Posterior cingulate gyrus (tissue), 11 donors: ENCODE results near the gene SMAD1.

ENCODE experiments used
- DNase-seq, 10 donors: peaks; one replicate each; pipeline versions ENCODE4 v3.0.0 to v3.0.0-alpha.2; 2020 to 2021; ENCODE audit warnings: mixed read lengths in 3 of 10
- intact Hi-C: fragments of 100-400 bp; cut with DNase I; formaldehyde crosslinking; loops from one replicate; pipeline ENCODE4 v1.15.1; 2023

The SMAD1 gene

DNA sequence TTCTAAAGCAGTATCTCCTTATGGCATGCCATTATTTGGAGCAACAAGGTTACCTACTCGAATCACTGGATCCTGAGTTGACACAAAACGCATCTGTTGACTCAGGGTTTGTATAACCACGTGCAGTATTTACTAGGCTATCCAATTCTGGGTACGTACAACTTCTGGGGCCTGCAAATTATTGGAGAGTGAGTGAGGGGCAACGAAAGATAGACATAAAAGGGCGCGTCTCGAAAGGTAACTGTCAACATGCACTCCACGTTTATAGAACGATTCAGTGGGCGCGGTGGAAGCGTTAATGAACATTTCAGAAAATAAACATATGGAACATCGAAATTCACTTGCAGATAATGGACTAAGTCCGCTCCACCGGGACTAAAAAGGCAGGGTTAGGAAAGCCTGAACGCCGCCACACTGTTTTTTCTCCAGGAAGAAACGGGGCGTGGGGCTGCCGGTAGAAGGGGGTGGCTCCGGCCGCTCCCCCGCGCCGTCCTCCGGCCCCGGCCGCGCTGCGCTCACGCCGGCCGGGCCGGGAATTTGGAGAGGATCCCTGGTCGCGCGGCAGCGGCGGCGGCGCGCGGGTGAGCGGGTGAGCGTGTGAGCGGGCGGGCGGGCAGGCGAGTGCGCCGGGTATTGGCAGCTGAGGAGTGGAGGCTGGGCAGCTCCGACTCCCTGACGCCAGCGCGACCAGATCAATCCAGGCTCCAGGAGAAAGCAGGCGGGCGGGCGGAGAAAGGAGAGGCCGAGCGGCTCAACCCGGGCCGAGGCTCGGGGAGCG, at the start of gene SMAD1:
Gene SMAD1, plus strand, starts transcription at position 690 of the 778 bp plus-strand sequence. CDS start 32,761 bp downstream, outside the sequence.
- DNase-seq = peak; percentile 74 to 97 (median 84)
- intact Hi-C loops = loop anchor here (5.0 kb wide), 3 partner anchors 41 to 299 kb away; partner anchors contain the start of gene OTUD4

DNA sequence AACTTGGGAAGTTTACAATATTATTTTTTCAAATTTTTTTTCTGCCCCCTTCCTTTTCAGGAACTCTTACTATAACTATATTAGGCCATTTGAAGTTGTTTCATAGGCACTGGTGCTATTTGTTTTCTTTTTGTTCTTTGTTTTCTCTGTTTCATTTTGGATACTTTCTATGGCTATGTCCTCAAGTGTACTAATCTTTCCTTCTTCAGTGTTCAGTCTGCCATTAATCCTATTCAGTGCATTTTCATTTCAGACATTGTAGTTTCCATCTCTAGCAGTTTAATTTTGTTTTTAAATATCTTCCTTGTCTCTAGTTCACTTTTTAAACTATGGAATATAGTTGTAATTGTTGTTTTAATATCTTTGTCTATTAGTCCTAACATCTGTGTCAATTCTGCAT, 48.0 kb upstream of the SMAD1 start:
- intact Hi-C loops = no loop called here
- DNase-seq = no peak

DNA sequence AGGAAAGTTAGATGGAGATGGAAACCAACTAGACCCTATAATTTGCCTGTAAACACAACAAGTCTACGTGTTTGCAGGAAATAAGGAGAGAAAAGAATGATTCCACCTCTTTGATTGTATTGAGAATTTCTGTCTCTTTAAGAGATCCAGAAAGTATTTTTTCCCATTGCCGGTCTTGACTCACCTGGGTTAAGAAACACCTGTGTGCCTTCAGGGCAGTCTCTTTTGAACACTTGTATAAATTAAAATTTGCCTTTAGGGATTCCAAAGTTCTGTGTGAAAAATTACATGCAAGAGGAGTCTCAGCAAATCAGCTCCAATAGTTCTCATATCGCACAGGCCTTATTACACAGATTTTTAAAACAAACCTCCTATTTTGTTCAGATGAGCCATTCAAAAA, 46.0 kb upstream of the SMAD1 start:
- DNase-seq = no peak
- intact Hi-C loops = no loop called here

DNA sequence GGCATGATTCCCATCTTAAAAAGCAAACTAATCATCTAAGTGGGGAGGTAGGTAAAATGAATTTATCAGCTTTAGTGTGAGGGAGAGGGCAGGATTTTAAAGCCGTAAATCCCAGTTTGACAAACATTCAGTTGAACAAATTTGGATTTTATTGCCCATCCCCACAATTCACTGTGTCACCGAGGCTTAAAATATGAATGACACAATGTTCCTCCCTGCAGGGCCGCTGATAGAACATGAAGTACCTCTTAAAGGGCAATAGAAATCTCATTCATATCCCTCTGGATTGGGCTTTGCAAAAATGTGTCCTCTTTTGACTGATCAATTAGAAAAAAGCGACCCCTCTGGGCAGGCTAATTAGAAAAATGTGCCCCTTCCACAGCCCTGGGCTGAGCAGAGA, 45.5 kb upstream of the SMAD1 start:
- no peak for DNase-seq
- intact Hi-C loops = no loop called here

DNA sequence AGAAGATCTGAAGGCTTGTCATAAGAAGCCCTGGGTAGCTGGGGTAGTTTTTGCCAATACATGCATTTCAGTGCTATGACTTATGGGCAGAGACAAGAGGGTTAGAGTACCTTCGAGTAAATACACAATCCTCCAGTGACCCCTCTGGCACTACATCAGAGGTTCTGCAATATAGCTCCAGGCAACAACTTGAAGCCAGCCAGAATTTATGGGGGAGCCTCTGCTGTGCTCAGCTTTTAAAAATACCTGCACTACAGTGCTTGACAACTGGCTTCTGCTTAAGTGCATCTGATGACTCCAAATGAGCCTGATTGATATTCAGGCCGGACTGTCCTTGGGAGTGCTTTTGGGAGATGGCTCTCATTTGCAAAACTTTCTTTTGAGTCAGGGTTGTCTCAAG, 44.9 kb upstream of the SMAD1 start:
- DNase-seq = no peak
- intact Hi-C loops = no loop called here

DNA sequence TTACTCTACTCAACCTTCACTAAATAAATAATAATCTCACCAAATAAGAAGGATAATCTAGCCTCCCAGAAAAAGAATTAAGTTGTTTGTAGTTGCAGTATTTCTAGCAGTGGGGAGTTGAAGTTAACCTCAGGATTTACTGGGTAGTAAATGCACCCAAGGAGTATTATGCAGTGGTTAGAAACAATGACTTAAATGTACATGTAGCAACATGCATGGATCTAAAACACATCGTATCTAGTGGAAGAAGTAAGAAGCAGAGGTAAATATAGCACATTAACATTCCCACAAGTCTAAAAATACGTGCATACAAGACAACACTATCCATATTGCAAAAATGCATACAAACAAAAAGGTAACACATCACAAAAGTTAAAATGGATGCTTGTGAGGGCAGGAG, 44.2 kb upstream of the SMAD1 start:
- intact Hi-C loops = no loop called here
- DNase-seq = no peak

DNA sequence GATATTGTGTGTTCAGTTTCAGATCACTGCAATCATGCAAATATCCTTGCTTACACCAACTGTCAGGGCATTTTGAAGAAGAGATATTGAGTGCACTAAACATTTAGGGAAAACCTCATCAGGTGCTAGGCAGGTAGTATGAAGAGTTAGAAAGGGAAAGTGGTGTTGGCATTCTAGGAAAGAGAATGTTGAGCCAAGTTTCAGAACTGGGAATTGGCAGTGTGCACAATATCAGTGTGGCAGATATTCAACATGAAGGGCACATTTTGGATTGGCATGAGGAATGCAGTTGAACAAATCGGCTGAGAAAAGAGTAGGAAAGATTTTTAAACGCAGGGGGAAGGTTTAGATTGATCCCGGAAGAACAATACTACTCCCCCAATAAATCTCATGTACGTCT, 43.4 kb upstream of the SMAD1 start:
- intact Hi-C loops = no loop called here
- no peak for DNase-seq

DNA sequence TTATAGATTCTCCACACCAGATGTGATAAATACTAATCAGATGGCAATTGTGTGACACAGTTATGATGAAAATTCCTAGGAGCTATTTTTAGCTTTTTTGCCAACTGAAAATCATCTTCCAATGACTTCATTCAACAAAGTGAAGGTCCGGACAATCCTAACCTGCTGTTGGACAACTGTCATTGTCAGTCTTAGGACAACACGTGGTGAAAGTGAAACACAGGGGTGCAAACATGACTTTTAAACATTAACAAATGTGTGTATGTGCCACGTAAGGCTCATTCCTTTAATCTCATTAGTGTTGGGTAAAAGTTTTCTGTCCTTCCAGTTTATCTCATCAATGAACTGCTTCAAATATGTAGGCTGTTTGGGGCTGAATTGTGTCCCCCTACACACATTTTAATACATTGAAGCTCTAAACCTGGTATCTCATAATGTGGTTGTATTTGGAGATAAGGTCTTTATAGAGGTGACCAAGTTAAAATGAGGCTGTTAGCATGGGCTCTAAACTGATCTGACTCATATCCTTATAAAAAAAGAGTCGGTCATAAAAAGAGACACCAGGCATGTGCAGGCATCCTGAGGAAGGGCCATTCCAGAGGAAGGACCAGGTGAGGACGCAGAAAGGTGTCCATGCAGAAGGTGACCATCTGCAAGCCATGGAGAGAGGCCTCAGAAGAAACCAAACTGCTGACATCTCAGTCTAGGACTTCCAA, 41.2 kb upstream of the SMAD1 start:
- no peak for DNase-seq
- intact Hi-C loops = no loop called here

DNA sequence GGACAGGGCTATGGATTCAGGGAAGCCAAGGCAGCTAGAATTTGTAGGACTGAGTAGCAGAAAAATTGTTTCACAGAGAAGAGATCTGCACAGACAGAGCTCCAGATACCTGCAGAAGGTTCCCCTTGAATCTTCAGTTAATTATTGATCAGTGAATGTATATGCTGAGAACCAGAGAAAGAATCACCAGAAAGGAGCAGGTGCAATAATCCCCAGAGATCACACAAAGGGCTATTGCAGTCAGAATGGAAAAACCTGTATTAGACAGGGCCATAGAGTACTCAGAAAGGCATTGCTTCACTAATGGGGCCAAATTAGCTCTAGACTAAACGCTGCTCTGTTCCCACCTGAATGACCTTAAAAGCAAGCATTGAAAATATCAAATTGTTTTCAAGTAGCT, 35.5 kb upstream of the SMAD1 start:
- no peak for DNase-seq

DNA sequence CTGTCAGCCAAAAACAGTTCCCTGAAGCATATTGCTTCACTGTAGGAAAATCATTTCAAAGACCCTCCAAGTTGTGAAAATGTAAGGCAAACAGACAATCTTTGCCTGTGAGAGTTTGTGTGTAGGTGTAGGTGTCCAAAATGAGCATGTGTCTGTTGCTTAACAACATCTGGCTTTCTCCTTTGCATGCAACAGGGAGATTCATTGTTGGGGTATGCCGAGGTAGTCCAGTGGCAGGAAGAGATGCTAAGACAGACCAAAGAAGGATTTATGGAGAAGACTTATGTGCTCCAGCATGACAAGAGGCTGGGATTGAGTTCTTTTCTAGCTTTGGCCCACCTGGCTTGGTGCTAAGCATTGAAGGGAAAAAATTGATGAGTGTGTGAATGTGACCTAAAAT, 29.8 kb upstream of the SMAD1 start:
- no peak for DNase-seq
- intact Hi-C loops = no loop called here

More for the DNA sequence above, 35.5 kb upstream of the SMAD1 start:
- intact Hi-C loops = no loop called here

DNA sequence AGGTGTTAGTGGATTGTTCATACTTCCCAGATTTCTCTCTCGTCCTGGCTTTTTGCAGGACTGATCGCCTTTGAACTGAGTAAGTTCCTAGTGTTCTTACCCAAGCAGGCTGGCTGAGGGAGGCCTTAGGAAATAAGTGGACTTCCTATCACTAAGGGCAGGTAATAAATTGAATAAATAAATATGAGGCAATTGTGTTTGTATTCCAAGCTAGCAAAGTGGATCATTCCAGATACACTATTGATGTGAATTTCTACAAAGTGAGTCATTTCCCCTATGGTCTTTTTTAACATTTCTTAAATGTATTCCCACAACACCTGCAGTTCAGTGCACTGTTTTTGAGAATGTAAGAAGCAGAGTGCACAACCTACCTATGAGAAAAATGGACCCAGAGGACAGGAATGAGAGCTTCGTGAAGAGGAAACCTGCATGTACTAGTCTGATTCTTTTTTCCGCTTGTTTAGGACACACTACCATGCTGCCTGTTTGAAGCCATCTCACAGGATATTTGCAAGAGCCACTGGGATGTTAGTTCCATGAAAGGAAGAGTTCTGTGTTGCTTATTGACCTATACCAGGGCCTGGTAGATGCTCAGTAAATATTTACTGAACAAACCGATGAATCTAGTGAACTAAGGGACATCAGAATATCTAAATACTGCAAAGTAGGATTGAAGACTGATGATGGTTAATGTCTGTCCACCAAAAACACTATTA, 29.0 kb upstream of the SMAD1 start:
- intact Hi-C loops = no loop called here
- DNase-seq = no peak

DNA sequence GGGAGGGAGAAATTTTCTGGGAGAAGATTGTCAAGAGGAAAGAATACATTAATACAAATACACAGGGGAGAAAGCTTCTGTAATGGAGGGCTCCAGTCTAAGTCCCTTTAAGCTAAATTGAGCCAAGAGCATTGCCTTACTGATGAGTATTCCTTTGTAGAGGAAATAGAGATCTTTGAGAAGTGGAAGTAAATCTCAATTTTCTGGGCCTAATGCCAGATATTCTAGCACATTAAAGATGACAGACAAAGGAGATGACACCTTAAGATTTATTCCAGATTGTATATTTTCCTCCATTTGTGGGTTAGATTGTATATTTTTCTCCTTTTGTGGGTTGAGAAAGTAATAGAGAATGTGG, 28.5 kb upstream of the SMAD1 start:
- intact Hi-C loops = no loop called here
- DNase-seq = no peak

DNA sequence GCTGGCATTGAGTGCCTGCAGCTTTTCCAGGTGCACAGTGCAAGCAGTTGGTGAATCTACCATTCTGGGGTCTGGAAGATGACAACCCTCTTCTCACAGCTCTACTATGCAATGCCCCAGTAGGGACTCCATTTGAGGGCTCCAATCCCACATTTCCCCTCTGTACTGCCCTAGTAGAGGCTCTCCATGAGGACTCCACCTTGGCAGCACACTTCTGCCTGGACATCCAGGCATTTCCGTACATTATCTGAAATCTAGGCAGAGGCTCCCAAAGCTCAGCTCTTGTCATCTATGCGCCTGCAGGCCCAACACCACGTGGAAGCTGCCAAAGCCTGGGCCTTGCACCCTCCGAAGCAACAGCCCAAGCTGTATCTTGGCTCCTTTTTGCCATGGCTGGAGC, 8.4 kb upstream of the SMAD1 start:
- intact Hi-C loops = no loop called here
- no peak for DNase-seq

DNA sequence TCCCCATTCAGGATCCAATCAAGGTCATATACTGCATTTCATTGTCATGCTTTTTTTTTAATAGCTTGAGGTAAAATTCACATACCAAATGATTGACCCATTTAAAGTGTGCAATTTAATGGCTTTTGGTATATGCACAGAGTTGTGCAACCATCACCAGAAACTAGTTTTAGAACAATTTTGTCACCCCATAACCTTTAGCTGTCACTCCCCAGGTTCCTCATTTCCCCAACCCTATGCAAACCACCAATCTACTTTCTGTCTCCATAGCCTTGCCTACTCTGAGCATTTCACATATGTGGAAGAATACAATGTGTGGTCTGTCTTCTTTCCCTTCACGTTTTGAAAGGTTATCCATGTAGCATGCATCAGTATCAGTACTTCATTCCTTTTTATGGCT, 1.4 kb upstream of the SMAD1 start:
- intact Hi-C loops = loop anchor here (5.0 kb wide), 3 partner anchors 42 to 298 kb away; partner anchors contain the start of gene OTUD4

DNA sequence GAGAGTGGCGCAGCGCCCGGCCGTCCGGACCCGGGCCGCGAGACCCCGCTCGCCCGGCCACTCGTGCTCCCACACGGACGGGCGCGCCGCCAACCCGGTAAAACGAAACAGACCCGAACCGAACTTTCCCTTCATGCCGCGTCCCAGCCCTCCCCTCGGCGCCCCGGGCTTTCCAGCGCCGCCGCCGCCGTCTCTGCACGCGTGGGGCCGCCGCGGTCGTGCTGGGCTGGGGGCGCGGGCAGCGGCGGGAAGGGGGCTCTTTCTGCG, 222 bp downstream of the SMAD1 start:
- intact Hi-C loops = loop anchor here (5.0 kb wide), 3 partner anchors 40 to 300 kb away; partner anchors contain the start of gene OTUD4
- no peak for DNase-seq

More for the DNA sequence above, 1.4 kb upstream of the SMAD1 start:
- no peak for DNase-seq

DNA sequence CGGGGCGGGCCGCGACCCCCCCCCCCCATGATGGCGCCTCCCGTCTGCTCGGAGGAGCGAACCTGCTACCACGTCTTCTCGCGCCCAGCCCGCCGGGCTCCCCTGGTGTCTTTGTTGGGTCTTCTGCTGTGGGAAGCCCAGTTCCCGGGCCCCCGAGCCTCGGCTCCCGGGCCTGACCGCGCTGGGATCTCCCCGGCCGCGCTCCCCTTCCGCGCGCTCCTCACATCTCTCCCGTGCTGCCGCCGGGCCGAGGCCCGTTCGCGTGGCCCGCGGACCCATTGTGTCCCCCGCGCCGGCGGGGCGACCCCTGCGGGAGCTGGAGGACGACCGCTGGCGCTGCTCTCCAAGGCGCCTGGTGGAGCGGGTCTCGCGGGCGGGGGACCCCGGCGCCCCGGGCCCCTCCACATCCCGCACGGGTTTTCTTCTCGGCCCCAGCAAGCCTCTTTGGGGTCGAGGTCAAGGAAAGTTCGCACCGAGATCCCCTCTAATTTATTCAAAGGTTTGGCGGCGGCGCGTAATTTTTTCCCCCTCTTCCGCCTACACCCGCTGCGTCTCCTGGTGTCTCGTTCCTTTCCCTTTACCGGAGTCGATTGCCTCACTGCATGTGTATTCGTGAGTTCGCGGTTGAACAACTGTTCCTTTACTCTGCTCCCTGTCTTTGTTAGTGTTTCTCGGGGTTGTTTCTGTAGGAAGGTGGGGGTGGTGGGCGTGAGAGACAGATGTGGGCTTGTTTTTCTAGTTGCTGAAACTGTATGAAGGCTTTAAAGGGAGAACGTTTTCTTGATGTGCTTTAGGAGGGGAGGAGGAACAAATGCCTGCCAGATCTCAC, 770 bp downstream of the SMAD1 start:
- DNase-seq = peak; percentile 19 to 88 (median 34)
- intact Hi-C loops = loop anchor here (5.0 kb wide), 3 partner anchors 40 to 300 kb away; partner anchors contain the start of gene OTUD4

DNA sequence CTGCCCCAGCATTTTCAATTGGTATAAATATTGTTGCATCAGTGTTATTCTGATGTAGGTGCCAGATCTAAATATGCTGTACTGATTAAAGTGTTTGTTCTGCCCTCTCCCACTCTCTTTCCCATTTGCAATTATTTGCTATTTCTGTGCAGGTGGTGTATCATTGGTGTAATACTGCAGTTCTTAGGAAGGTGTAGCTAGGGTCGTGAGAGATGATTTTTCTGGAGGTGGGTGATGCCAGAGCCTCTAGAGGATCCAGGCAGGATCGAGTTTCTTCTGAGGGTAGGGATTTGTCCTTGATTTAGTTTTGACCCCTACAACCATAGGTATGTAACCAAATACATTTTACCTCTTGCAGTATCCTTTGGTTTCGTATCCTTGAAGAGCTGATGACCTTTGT, 1.9 kb downstream of the SMAD1 start:
- intact Hi-C loops = loop anchor here (5.0 kb wide), 3 partner anchors 39 to 301 kb away; partner anchors contain the start of gene OTUD4
- DNase-seq = no peak

DNA sequence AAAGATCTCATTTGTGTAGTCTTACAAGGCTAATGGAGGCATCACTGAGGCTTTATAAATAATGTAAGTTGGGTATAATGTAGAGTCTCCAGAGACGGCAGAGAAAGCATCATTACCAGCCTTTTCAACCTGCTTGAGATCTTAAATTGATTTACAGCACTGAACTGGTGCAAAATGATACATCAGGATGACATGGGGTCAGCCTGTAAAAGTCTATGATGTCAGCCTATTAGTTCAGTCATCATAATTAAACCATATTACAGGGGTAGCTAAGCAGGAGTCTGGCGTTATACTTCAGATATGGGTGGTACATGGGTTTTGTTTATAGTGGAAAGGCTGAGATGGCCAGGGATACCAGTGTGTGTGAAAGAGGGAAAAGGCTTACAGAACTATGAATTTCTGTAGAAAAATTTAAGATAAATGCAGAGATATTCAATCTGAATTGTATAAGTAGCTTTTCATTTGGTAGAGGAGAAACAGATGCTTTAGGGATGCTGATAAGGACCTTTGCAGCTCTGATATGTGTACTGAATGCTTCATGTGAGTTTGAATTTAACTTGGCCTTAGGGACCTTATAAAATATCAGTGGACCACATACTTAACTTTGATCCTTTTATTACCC, 2.7 kb downstream of the SMAD1 start:
- intact Hi-C loops = loop anchor here (5.0 kb wide), 3 partner anchors 38 to 302 kb away; partner anchors contain the start of gene OTUD4
- no peak for DNase-seq

DNA sequence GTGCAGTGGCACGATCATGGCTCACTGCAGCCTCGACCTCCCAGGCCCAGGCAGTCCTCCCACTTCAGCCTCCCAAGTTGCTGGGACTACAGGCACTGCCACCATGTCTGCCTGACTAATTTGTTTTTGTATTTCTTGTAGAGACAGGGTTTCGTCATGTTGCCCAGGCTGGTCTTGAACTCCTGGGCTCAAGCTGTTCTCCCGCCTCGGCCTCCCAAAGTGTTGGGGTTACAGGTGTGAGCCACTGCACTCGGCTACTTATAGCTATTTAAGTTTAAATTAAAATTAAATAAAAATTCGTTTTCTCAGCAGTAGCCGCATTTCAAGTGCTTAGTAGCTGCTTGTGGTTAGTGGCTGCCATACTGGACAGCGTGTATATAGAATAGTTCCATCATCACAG, 3.5 kb downstream of the SMAD1 start:
- intact Hi-C loops = no loop called here
- no peak for DNase-seq

DNA sequence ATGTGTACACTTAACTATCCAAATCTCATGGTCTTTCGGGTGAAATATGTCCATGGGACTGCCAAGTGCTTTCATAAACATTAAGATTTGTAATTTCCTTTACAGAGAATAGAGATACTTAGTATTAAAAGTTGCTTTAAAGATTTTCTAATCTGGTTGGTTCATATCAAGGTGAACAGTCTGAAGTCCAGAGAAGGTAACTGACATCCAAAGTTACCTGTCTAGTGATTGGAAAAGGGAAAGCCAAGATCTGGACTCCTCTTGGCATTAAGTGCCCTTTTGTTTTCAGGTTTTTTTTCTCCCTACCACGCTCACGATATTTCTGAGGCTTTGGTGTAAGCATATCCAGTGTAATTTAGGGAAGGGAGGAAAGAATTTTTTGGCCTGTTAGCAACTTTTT, 5.0 kb downstream of the SMAD1 start:
- DNase-seq = no peak
- intact Hi-C loops = no loop called here
